Stimulated activated CD4-positive, alpha-beta T cell treated with anti-CD3 and anti-CD28 coated beads, Interleukin-1b, Interleukin-23, amount 100 ng/mL, for 48 hours (primary cell): ENCODE data around the gene SRGAP2C.
"Not testable (repeated sequence)": the region's sequence is repeated elsewhere in the genome, so short reads cannot be mapped to it uniquely, and the experiment has no call there.

Source experiments
- DNase-seq: peaks from one replicate; pipeline ENCODE4 v3.0.0-alpha.2; 2020

Gene SRGAP2C

GRCh38 chr1:121386319-121386948 lies 201.7 kb downstream of the SRGAP2C start:
- not testable (repeated sequence) for DNase-seq

GRCh38 chr1:121389895-121390560 lies 205.3 kb downstream of the SRGAP2C start:
- DNase-seq, result not testable (repeated sequence)

- DNase-seq, result not testable (repeated sequence)
These were observed 207.4 kb downstream of the SRGAP2C start for GRCh38 chr1:121392130-121392529.

GRCh38 chr1:121395718-121396201 lies 211.0 kb downstream of the SRGAP2C start:
- DNase-seq, result not testable (repeated sequence)

- DNase-seq, result peak; percentile 7
These were observed 211.7 kb downstream of the SRGAP2C start for GRCh38 chr1:121396335-121397081.

GRCh38 chr1:121397101-121397500 lies 212.3 kb downstream of the SRGAP2C start:
- not testable (repeated sequence) for DNase-seq

GRCh38 chr1:121399193-121399592 lies 214.4 kb downstream of the SRGAP2C start:
- not testable (repeated sequence) for DNase-seq

- DNase-seq, result not testable (repeated sequence)
These were observed 215.3 kb downstream of the SRGAP2C start for GRCh38 chr1:121400108-121400507.

GRCh38 chr1:121400541-121401310 lies 216.0 kb downstream of the SRGAP2C start:
- DNase-seq, result not testable (repeated sequence)

- DNase-seq, result not testable (repeated sequence)
These were observed 216.7 kb downstream of the SRGAP2C start for GRCh38 chr1:121401375-121401955.

GRCh38 chr1:121403254-121403653 lies 218.5 kb downstream of the SRGAP2C start:
- DNase-seq, result not testable (repeated sequence)

- no peak for DNase-seq
These were observed 223.6 kb downstream of the SRGAP2C start for GRCh38 chr1:121408354-121408753.

- no peak for DNase-seq
These were observed 229.0 kb downstream of the SRGAP2C start for GRCh38 chr1:121413821-121414220.

- no peak for DNase-seq
These were observed 230.1 kb downstream of the SRGAP2C start for GRCh38 chr1:121414905-121415304.

- DNase-seq, result no peak
These were observed 232.6 kb downstream of the SRGAP2C start for GRCh38 chr1:121417325-121417923.

- no peak for DNase-seq
These were observed 233.7 kb downstream of the SRGAP2C start for GRCh38 chr1:121418369-121419049.

- DNase-seq, result not testable (repeated sequence)
These were observed 234.4 kb downstream of the SRGAP2C start for GRCh38 chr1:121419050-121419615.

- DNase-seq, result not testable (repeated sequence)
These were observed 236.7 kb downstream of the SRGAP2C start for GRCh38 chr1:121421490-121421889.

GRCh38 chr1:121423956-121424355 lies 239.2 kb downstream of the SRGAP2C start:
- not testable (repeated sequence) for DNase-seq

- DNase-seq, result not testable (repeated sequence)
These were observed 248.7 kb downstream of the SRGAP2C start for GRCh38 chr1:121433517-121433916.

- DNase-seq, result not testable (repeated sequence)
These were observed 254.1 kb downstream of the SRGAP2C start for GRCh38 chr1:121438862-121439261.
